Effector memory CD4-positive, alpha-beta T cell (primary cell): ENCODE measurements around the gene DCAF11.

Experiments used
- DNase-seq, 3 donors: peaks; one replicate each; pipeline ENCODE4 v3.0.0-alpha.2; 2020
- H3K27ac ChIP-seq: 2 replicates; pipeline ENCODE4 v1.7.0; 2013; ENCODE audit warnings: mild to moderate bottlenecking, low read length, moderate library complexity; ENCODE audit not compliant: insufficient read depth, poor library complexity, severe bottlenecking
- H3K27me3 ChIP-seq: replicated peaks from 2 replicates; pipeline ENCODE4 v1.7.0; 2013; ENCODE audit warnings: mild to moderate bottlenecking, low read length; ENCODE audit not compliant: insufficient read depth, control insufficient read depth, poor library complexity, severe bottlenecking
- H3K36me3 ChIP-seq: 2 replicates; pipeline ENCODE4 v1.7.0; 2013; ENCODE audit warnings: mild to moderate bottlenecking, low read length, moderate library complexity; ENCODE audit not compliant: control insufficient read depth, insufficient read depth
- H3K4me1 ChIP-seq: 2 replicates; pipeline ENCODE4 v1.7.0; 2013; ENCODE audit warnings: low read length, mild to moderate bottlenecking; ENCODE audit not compliant: control insufficient read depth, insufficient read depth, poor library complexity, severe bottlenecking
- H3K4me3 ChIP-seq: 2 replicates; pipeline ENCODE4 v1.7.0; 2013; ENCODE audit warnings: low read length, low read depth, mild to moderate bottlenecking; ENCODE audit not compliant: insufficient read depth, poor library complexity, severe bottlenecking
- H3K9me3 ChIP-seq: 2 replicates; pipeline ENCODE4 v1.7.0; 2013; ENCODE audit warnings: mild to moderate bottlenecking, low read length, moderate library complexity; ENCODE audit not compliant: control insufficient read depth
- total RNA-seq, 3 donors: gene quantifications; one replicate each; lab custom pipeline; 2026; lab: John Stamatoyannopoulos, UW

DCAF11 gene
- 78.0 to 94.1 (median 88.9) reads per million in 3 donors for total RNA-seq

GRCh38 chr14:24114532-24115421 lies at the start of gene DCAF11, which contains the start of gene NRL:
Gene DCAF11 (plus strand): TSS chr14:24114777. CDS start chr14:24115595, 818 bp downstream.
Gene NRL (minus strand): TSS chr14:24114949. CDS start chr14:24082848, 32,101 bp downstream.
- peak; percentile 97 to 98 (median 98) for DNase-seq
- peaks cover 12% of the 10 kb centered on the region for H3K4me1 ChIP-seq
- peak within 1 kb of the TSS; percentile 69 for H3K4me3 ChIP-seq
- no peaks in the 10 kb centered on the region for H3K9me3 ChIP-seq
- H3K36me3 ChIP-seq: peaks cover 22% of the 10 kb centered on the region
- no peaks in the 10 kb centered on the region for H3K27me3 ChIP-seq
- H3K27ac ChIP-seq: peak within 1 kb of the TSS; percentile 98

DNA sequence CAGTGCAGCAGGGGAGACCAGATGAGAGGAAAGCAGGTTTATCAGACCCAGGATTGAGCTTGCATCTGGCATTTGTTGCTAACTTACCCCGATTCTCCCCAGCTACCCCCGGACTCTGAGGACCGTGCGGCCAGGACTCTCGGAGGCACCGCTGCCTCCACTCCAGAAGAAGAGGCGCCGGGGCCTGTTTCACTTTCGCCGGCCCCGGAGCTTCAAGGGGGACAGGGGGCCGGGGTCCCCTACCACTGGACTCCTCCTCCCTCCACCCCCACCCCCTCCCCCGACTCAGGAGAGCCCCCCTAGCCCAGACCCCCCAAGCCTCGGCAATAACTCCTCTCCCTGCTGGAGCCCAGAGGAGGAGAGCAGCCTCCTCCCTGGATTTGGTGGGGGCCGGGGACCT lies 49.7 kb upstream of the DCAF11 start:
- no peaks in the 10 kb centered on the region for H3K36me3 ChIP-seq
- DNase-seq: no peak
- H3K27ac ChIP-seq: no peak overlapping the region
- no peaks in the 10 kb centered on the region for H3K27me3 ChIP-seq
- H3K4me3 ChIP-seq: no peak overlapping the region
- H3K4me1 ChIP-seq: no peaks in the 10 kb centered on the region
- H3K9me3 ChIP-seq: no peaks in the 10 kb centered on the region

GRCh38 chr14:24065408-24065807 lies 49.2 kb upstream of the DCAF11 start:
- Histone ChIP-seq H3K36me3 (no peaks in the 10 kb centered on the region), H3K4me3 (no peak overlapping the region), H3K27me3 (no peaks in the 10 kb centered on the region), H3K9me3 (no peaks in the 10 kb centered on the region), H3K4me1 (no peaks in the 10 kb centered on the region), H3K27ac (no peak overlapping the region)
- DNase-seq: no peak

- no peaks in the 10 kb centered on the region for H3K9me3 ChIP-seq
- no peak overlapping the region for H3K4me3 ChIP-seq
- no peaks in the 10 kb centered on the region for H3K27me3 ChIP-seq
- H3K36me3 ChIP-seq: no peaks in the 10 kb centered on the region
- no peaks in the 10 kb centered on the region for H3K4me1 ChIP-seq
- H3K27ac ChIP-seq: no peak overlapping the region
- no peak for DNase-seq
Measured at GRCh38 chr14:24066496-24067132, 48.0 kb upstream of the DCAF11 start.

GRCh38 chr14:24067133-24068082 lies 47.2 kb upstream of the DCAF11 start:
- Histone ChIP-seq H3K4me1 (no peaks in the 10 kb centered on the region), H3K9me3 (no peaks in the 10 kb centered on the region), H3K36me3 (no peaks in the 10 kb centered on the region), H3K4me3 (no peak overlapping the region), H3K27ac (no peak overlapping the region), H3K27me3 (no peaks in the 10 kb centered on the region)
- DNase-seq: no peak

GRCh38 chr14:24068711-24069410 lies 45.7 kb upstream of the DCAF11 start:
- H3K4me1 ChIP-seq: no peaks in the 10 kb centered on the region
- no peaks in the 10 kb centered on the region for H3K27me3 ChIP-seq
- H3K9me3 ChIP-seq: no peaks in the 10 kb centered on the region
- H3K4me3 ChIP-seq: no peak overlapping the region
- DNase-seq: no peak
- H3K27ac ChIP-seq: no peak overlapping the region
- H3K36me3 ChIP-seq: no peaks in the 10 kb centered on the region

- Histone ChIP-seq H3K4me1 (no peaks in the 10 kb centered on the region), H3K9me3 (no peaks in the 10 kb centered on the region), H3K36me3 (no peaks in the 10 kb centered on the region), H3K27ac (no peak overlapping the region), H3K4me3 (no peak overlapping the region), H3K27me3 (no peaks in the 10 kb centered on the region)
- DNase-seq: no peak
Measured at GRCh38 chr14:24069411-24069735, 45.2 kb upstream of the DCAF11 start.

DNA sequence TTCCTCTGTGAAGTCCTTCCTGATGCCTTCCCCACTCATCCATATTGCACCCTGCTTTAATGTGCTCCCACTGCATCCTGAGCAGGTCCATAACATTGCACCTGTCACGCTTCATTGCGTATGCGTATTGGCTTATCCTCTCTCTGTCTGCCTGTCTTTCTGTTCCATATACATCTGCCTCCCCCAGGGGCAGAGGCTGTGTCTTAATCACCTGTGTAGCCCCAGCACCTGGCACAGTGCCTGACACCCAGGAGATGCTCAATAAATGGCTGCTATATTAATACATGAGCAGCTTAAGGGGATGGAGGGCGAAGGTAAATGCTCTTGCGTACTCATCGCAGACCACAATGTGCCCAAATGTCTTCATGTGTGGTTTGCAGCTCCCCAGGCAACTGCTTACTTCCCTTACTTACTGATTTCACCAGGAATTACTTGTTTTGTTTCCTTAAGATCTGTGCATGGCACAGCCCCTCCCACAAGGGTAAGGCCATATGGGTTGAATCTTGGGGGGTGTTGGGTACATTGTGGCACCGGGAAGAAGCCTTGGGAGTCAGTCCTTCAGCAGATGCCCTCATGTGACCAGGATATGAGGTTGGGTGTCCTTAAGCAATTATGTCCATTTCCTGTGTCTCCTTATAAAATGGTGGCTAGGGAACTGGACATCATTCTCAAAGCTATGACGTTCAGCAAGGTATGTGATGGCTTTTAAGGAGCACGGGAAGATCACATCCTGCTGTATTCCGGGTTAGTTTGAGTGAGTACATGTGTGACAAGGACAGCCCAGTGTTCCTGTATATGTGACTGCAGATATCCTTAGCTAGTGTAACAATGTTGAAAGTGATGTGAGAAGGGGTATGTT lies 44.1 kb upstream of the DCAF11 start:
- no peaks in the 10 kb centered on the region for H3K36me3 ChIP-seq
- no peaks in the 10 kb centered on the region for H3K27me3 ChIP-seq
- no peaks in the 10 kb centered on the region for H3K4me1 ChIP-seq
- H3K4me3 ChIP-seq: no peak overlapping the region
- no peaks in the 10 kb centered on the region for H3K9me3 ChIP-seq
- no peak for DNase-seq
- no peak overlapping the region for H3K27ac ChIP-seq
